Lower leg skin (tissue), 4 donors: ENCODE data around the gene LTA. TPM values are rescaled to one million over a fixed set of nuclear protein-coding genes. Genes with fewer than 3 reads are reported as not detected.
A peak's percentile ranks its signal among the peaks of the same experiment; 100 is the strongest.

ENCODE experiments used
- DNase-seq, 2 donors: peaks; one replicate each; pipeline ENCODE4 v3.0.0-alpha.2; 2019; ENCODE audit warnings: low spot score in 2 of 2
- H3K4me3 ChIP-seq: fragments of 200-600 bp; sonication (generic); 2 replicates; pipeline ENCODE4 v1.5.1; 2017; ENCODE audit warnings: mild to moderate bottlenecking, low read depth; ENCODE audit not compliant: poor library complexity, severe bottlenecking
- POLR2A ChIP-seq, 2 donors: fragments of 450-650 bp; IDR thresholded peaks; one replicate each; pipeline ENCODE4 v1.6.1; 2016 to 2017; ENCODE audit warnings: antibody characterized with exemption in 2 of 2, mild to moderate bottlenecking in 1 of 2, moderate library complexity in 1 of 2
- WGBS, 2 donors: methylation state at CpG; one replicate each; pipeline ENCODE4 v1.1.5; 2018; 5-methylcytosine and 5-hydroxymethylcytosine counted together
- intact Hi-C: fragments of 100-400 bp; cut with DNase I; formaldehyde crosslinking; loops from one replicate; pipeline ENCODE4 v1.15.0; 2023; ENCODE audit warnings: low total_unique reads
- total RNA-seq, 4 donors: library from RNA; depleted of rRNA; stranded (reverse); fragments of >200 nt; gene quantifications; one replicate each; pipeline ENCODE4 v1.1.0, GENCODE V29; 2016
- TF ChIP-seq, protein P1 (sequence below), 3 donors: fragments of 450-650 bp; IDR thresholded peaks; one replicate each; pipeline ENCODE4 v1.5.1; 2016; ENCODE audit warnings: antibody characterized with exemption in 3 of 3, mild to moderate bottlenecking in 3 of 3, moderate library complexity in 2 of 3

The LTA gene
- total RNA-seq, 4 donors from 2014 or later: not detected

DNA sequence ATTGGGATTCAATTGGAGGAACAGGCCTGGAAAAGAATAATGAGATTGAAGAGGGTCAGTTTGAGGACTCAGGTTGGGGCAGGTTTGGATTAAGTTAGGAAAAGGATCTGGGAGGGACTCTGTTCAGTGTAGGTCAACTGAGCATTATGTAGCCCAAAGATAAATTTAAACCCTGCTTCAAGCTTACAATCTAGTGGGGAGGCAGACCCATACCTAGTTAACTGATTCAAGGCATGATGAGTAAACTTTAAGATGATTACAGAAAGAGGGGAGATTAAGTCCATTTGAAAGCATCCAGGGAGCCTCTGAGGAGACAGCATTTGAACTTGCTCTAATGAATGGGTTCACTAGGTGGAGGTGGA is 11.4 kb upstream of the LTA start:
- no peak for TF ChIP-seq POLR2A (IDR thresholded peaks at IDR 0.05)
- TF ChIP-seq, protein P1, sequence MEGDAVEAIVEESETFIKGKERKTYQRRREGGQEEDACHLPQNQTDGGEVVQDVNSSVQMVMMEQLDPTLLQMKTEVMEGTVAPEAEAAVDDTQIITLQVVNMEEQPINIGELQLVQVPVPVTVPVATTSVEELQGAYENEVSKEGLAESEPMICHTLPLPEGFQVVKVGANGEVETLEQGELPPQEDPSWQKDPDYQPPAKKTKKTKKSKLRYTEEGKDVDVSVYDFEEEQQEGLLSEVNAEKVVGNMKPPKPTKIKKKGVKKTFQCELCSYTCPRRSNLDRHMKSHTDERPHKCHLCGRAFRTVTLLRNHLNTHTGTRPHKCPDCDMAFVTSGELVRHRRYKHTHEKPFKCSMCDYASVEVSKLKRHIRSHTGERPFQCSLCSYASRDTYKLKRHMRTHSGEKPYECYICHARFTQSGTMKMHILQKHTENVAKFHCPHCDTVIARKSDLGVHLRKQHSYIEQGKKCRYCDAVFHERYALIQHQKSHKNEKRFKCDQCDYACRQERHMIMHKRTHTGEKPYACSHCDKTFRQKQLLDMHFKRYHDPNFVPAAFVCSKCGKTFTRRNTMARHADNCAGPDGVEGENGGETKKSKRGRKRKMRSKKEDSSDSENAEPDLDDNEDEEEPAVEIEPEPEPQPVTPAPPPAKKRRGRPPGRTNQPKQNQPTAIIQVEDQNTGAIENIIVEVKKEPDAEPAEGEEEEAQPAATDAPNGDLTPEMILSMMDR (IDR thresholded peaks at IDR 0.05): no peak
- intact Hi-C loops: no loop called here
- no peak overlapping the region for H3K4me3 ChIP-seq
- DNase-seq: no peak

DNA sequence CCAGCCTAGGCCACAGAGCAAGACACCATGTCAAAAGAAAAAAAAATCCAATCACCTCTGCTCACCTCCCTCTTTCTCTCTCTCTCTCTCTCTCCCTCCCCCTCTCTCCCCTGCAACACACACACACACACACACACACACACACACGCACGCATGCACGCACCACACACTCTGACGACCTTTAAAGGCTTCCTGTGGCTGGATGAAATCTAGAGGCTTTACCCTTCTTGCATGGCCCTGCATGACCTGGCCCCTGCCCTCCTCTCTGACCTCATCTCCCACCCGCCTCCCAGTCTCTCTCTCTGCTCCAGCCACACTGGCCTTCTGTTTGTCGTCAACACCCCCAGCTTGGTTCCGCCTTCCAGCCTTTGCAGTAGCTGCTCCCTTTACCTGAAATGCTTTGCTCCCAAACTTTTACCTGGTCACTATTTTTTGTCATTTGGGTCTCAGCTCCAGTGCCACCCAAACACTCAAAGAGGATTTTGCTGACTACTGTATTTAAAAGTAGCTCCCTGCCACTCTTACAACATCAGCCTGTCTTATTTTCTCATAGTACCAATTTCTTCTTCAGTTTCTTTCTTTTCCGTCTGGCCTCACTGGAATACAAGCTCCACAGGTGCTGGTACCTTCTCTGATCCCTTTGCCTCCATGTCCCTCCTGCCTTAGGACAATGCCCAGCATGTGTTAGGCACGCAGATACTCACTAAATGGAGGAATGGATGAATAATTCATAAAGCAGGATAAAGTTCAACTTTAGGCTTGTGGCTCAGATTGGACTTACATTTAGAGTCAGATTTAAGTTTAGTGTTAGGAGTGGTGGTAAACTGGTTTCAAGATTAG is 4.3 kb upstream of the LTA start:
- 58 to 64% methylated on average over 9 of the region's 9 CpGs for WGBS, 2 donors

DNA sequence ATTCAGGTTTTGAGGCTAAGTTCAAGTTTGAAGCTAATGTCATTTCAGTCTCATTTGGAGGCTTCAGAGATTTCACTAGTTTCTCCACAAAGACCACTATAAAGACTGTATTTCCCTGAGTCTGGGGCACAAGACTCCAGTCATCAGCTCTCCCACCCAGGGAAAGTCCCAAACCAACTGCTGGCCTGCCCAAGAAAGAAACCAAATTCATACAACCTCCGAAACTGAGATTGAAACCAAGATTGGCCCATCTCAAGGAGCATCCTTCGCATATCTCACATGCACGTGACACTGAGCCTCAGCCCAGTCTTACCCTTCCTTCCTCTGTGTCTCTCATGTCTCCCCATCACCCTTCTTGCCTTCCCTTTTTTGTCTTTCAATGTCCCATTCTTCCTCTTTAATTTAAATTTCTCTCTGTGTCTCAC is 3.5 kb upstream of the LTA start:
- TF ChIP-seq, protein P1 (IDR thresholded peaks at IDR 0.05): no peak
- no peak for TF ChIP-seq POLR2A (IDR thresholded peaks at IDR 0.05)
- no peak overlapping the region for H3K4me3 ChIP-seq
- WGBS, 2 donors: 81 to 82% methylated on average over 3 of the region's 3 CpGs
- intact Hi-C loops: no loop called here
- peak in 1 of 2 donors; percentile 78 for DNase-seq

More for the DNA sequence above, 4.3 kb upstream of the LTA start:
- DNase-seq: no peak
- no peak for TF ChIP-seq POLR2A (IDR thresholded peaks at IDR 0.05)
- TF ChIP-seq, protein P1 (IDR thresholded peaks at IDR 0.05): no peak
- no peak overlapping the region for H3K4me3 ChIP-seq
- intact Hi-C loops: no loop called here

DNA sequence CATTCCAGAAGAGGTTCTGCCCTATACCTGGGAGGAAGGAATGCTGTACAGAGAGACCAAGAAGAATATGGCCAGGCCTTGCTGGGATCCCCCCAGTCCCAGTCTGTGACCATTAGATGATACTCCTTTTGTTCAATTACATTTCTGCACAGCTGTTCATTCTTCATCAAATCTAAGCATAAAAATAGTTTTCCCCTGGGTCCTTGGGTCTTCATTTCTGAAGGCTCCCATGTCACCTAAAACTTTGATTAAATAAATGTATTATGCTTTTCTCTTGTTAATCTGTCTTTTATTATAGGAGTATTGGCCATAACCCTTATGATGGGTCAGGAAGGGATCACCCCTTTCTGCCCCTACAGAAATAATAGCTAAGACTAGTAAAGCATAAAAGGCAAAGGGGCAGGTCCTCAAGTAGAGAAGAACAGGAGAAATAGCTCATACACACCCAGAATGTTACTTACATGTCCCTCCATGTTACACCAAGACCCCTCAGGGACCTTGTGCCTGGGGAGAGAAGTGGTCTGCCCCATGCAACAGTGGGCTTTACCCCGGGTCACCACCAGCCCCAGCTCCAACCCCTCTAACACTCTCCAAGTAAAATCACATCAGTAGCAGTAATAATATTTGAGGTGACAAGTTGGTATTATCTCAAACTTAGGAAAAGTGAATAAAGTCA is 2.1 kb upstream of the LTA start:
- no peak for TF ChIP-seq POLR2A (IDR thresholded peaks at IDR 0.05)
- TF ChIP-seq, protein P1 (IDR thresholded peaks at IDR 0.05): no peak
- DNase-seq: peak in 1 of 2 donors; percentile 50
- H3K4me3 ChIP-seq: no peak overlapping the region
- 78 to 89% methylated on average over 1 of the region's 1 CpG for WGBS, 2 donors
- intact Hi-C loops: no loop called here

DNA sequence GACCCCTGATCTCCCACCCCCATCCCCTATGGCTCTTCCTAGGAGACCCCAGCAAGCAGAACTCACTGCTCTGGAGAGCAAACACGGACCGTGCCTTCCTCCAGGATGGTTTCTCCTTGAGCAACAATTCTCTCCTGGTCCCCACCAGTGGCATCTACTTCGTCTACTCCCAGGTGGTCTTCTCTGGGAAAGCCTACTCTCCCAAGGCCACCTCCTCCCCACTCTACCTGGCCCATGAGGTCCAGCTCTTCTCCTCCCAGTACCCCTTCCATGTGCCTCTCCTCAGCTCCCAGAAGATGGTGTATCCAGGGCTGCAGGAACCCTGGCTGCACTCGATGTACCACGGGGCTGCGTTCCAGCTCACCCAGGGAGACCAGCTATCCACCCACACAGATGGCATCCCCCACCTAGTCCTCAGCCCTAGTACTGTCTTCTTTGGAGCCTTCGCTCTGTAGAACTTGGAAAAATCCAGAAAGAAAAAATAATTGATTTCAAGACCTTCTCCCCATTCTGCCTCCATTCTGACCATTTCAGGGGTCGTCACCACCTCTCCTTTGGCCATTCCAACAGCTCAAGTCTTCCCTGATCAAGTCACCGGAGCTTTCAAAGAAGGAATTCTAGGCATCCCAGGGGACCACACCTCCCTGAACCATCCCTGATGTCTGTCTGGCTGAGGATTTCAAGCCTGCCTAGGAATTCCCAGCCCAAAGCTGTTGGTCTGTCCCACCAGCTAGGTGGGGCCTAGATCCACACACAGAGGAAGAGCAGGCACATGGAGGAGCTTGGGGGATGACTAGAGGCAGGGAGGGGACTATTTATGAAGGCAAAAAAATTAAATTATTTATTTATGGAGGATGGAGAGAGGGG is 1.4 kb downstream of the LTA start:
- intact Hi-C loops: no loop called here
- H3K4me3 ChIP-seq: no peak overlapping the region
- TF ChIP-seq POLR2A (IDR thresholded peaks at IDR 0.05): no peak
- TF ChIP-seq, protein P1 (IDR thresholded peaks at IDR 0.05): no peak
- no peak for DNase-seq
- 89 to 90% methylated on average over 9 of the region's 9 CpGs for WGBS, 2 donors
